Neural progenitor cell (in vitro differentiated cells): ENCODE results near the gene NDUFS2.

Source experiments
- CTCF ChIP-seq: fragments of 200-600 bp; sonication (generic); IDR thresholded peaks from 2 replicates; pipeline ENCODE4 v1.5.1; 2017; ENCODE audit warnings: antibody characterized with exemption, mild to moderate bottlenecking
- EZH2 ChIP-seq: fragments of 200-600 bp; sonication (generic); IDR thresholded peaks from 2 replicates; pipeline ENCODE4 v1.6.1; 2017; ENCODE audit warnings: antibody characterized with exemption, mild to moderate bottlenecking, moderate library complexity

- TF ChIP-seq CTCF (no peak), EZH2 (no peak)
Observed at GRCh38 chr1:161238039-161238473, 35.9 kb downstream of the NDUFS2 start, which contains the start of gene NR1I3.
